ENCODE results near the gene PDE4A. TPM values are rescaled to one million over a fixed set of nuclear protein-coding genes. Genes with fewer than 3 reads are reported as not detected.

The PDE4A gene
- 3.4 and 4.8 TPM in 2 replicates for total RNA-seq

GRCh38 chr19:10420444-10421239, at the start of gene PDE4A:
Gene PDE4A (plus strand): TSS chr19:10420538. CDS start chr19:10420765, 227 bp downstream.

DNA sequence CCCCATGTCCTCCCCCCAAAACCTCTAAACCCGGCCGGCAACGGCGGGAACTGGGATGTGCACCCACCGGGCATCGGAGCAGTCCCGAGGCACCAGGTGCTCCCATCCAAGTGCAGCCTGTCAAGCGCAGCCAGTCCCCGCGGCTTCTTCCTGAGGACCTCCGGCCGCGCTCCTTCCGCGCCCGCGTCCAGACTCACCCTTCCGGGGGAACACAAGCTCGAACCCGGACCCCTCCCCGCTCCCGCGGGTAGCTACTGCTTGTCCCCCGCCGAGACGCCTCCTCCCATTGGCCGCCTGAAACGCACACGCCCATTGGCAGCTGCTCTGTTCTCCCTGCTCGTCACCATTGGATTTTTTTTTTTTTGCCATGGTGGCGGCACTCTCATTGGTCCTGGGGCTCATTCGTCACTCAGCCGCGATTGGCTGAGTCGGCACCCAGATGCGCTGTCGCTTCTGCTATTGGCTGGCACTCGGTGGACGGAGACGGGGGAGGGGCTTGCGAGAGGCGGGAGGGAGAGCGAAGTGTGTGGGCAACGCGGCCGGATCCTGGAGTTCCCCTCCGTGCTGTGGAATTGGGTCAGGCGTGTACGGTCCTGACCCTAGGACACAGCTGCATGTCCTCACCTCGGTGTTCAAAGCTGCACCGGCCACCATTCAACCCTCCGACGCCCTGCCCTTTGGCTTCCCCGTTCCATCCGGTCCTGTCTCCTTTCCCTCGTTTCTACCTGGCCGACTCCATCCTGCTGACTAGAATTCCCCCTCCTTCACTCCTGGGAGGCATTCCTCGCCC, 39.8 kb upstream of the PDE4A start, which contains the start of gene TYK2:
Gene TYK2, minus strand, starts transcription at position 260 of the 790 bp plus-strand sequence. CDS start 2,166 bp downstream, outside the sequence.

GRCh38 chr19:10403137-10404021, 17.0 kb upstream of the PDE4A start, which contains the start of gene CDC37:
Gene CDC37 (minus strand): TSS chr19:10403542. CDS start chr19:10403479, 63 bp downstream.

GRCh38 chr19:10503002-10503789, 82.9 kb downstream of the PDE4A start, which contains the start of gene KEAP1:
Gene KEAP1 (minus strand): TSS chr19:10503356. CDS start chr19:10500033, 3,323 bp downstream.

GRCh38 chr19:10517361-10517759, 97.0 kb downstream of the PDE4A start, which contains the start of gene S1PR5:
Gene S1PR5 (minus strand): TSS chr19:10517447. CDS start chr19:10515011, 2,436 bp downstream.

Other genes with a start within 250 kb of the PDE4A start
- gene DNMT1, start 225.6 kb upstream of the PDE4A start, total RNA-seq = 119 and 123 TPM in 2 replicates
- 14.1 and 14.8 TPM in 2 replicates for gene S1PR2, start 189.2 kb upstream of the PDE4A start, total RNA-seq
- gene MRPL4, start 168.3 kb upstream of the PDE4A start, total RNA-seq = 116 and 127 TPM in 2 replicates
- 13.2 and 13.6 TPM in 2 replicates for gene ICAM1, start 149.4 kb upstream of the PDE4A start, total RNA-seq
- 3.9 and 4.6 TPM in 2 replicates for gene ICAM4, start 133.6 kb upstream of the PDE4A start, total RNA-seq
- gene ICAM5, start 130.6 kb upstream of the PDE4A start, total RNA-seq = 2.9 and 3.6 TPM in 2 replicates
- gene ZGLP1, start 110.7 kb upstream of the PDE4A start, total RNA-seq = 0.59 and 0.67 TPM in 2 replicates
- gene FDX2, start 104.5 kb upstream of the PDE4A start, total RNA-seq = 26.9 and 33.8 TPM in 2 replicates
- 28.7 and 32.1 TPM in 2 replicates for gene RAVER1, start 87.0 kb upstream of the PDE4A start, total RNA-seq
- 6.9 and 9.8 TPM in 2 replicates for gene ICAM3, start 80.9 kb upstream of the PDE4A start, total RNA-seq
- 95.3 and 129 TPM in 2 replicates for gene TYK2, start 40.0 kb upstream of the PDE4A start, total RNA-seq
- 195 and 209 TPM in 2 replicates for gene CDC37, start 17.0 kb upstream of the PDE4A start, total RNA-seq
- 48.6 and 58.3 TPM in 2 replicates for gene KEAP1, start 82.8 kb downstream of the PDE4A start, total RNA-seq
- gene S1PR5, start 96.9 kb downstream of the PDE4A start, total RNA-seq = not detected in 2 replicates
- 18.3 and 25.1 TPM in 2 replicates for gene ATG4D, start 123.4 kb downstream of the PDE4A start, total RNA-seq
- gene KRI1, start 145.5 kb downstream of the PDE4A start, total RNA-seq = 11.6 and 12.9 TPM in 2 replicates
- gene CDKN2D, start 148.4 kb downstream of the PDE4A start, total RNA-seq = 8.6 and 11.8 TPM in 2 replicates
- gene AP1M2, start 166.8 kb downstream of the PDE4A start, total RNA-seq = 2.0 TPM in 1 of 2 replicates, not detected in the other
- 56.5 and 65.3 TPM in 2 replicates for gene SLC44A2, start 205.0 kb downstream of the PDE4A start, total RNA-seq
- gene ILF3, start 233.8 kb downstream of the PDE4A start, total RNA-seq = 122 and 140 TPM in 2 replicates

All from bronchus fibroblast of lung (primary cell).